ENCODE measurements around the gene DNAJC13.
A peak's percentile ranks its signal among the peaks of the same experiment; 100 is the strongest.
"Not testable (repeated sequence)": the region's sequence is repeated elsewhere in the genome, so short reads cannot be mapped to it uniquely, and the experiment has no call there.

The DNAJC13 gene, protein sequence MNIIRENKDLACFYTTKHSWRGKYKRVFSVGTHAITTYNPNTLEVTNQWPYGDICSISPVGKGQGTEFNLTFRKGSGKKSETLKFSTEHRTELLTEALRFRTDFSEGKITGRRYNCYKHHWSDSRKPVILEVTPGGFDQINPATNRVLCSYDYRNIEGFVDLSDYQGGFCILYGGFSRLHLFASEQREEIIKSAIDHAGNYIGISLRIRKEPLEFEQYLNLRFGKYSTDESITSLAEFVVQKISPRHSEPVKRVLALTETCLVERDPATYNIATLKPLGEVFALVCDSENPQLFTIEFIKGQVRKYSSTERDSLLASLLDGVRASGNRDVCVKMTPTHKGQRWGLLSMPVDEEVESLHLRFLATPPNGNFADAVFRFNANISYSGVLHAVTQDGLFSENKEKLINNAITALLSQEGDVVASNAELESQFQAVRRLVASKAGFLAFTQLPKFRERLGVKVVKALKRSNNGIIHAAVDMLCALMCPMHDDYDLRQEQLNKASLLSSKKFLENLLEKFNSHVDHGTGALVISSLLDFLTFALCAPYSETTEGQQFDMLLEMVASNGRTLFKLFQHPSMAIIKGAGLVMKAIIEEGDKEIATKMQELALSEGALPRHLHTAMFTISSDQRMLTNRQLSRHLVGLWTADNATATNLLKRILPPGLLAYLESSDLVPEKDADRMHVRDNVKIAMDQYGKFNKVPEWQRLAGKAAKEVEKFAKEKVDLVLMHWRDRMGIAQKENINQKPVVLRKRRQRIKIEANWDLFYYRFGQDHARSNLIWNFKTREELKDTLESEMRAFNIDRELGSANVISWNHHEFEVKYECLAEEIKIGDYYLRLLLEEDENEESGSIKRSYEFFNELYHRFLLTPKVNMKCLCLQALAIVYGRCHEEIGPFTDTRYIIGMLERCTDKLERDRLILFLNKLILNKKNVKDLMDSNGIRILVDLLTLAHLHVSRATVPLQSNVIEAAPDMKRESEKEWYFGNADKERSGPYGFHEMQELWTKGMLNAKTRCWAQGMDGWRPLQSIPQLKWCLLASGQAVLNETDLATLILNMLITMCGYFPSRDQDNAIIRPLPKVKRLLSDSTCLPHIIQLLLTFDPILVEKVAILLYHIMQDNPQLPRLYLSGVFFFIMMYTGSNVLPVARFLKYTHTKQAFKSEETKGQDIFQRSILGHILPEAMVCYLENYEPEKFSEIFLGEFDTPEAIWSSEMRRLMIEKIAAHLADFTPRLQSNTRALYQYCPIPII (N-terminal part only)

DNA sequence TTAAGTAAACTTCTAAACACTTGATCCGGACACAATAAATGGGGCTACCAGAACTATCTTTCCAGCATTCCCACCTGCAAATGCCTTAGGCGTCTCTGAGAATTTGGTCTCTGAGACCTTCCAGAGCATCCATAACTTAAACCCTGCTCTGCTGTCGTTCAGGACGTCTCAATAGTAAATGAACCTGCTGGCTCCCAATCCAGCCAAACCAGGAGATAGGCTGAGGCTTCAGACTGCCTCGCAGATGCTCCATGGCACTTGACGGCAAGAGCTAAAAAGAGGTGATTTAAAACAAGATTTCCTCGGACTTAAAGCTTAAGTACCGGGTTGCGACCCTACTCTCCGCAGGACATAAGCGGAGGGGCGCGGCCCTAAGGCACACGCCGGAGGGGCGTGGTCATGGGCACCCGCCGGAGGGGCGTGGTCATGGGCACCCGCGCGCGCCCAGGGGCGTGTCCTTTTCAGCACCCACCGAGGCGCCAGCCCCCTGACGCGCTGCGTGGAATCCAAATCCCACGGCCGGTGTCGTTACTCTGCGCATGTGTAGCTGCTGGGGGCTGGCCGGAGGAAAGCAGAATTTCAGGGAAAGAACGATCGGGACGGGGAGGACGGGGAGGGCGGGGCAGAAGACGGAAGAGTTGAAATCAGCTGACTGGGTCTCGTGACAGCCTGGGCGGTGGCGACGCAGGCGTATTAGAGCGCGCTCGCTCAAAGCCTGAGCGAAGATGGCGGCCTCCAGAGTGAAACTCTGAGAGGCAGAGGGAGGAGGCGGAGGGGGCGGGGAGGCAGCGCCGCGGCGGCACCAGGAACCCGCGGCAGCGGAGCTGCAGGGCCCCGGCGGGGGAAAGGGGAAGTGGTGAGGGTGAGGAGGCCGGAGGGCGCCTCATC, at the start of gene DNAJC13:
Gene DNAJC13, plus strand, starts transcription at position 696 of the 888 bp plus-strand sequence. CDS start 17,049 bp downstream, outside the sequence.
- ChIA-PET POLR2A (interaction anchor here (0.6 to 2.8 kb wide), 8 partner anchors 9 to 99 kb away, joined by 3 to 13 read pairs (median 3); no protein-coding TSS in a partner anchor), CTCF (interaction anchor here (0.8 kb wide), 1 partner anchor 185 kb away, joined by 4 read pairs; no protein-coding TSS in a partner anchor)
- peak; percentile 87 for DNase-seq (ENCODE audit: extremely low spot score)

DNA sequence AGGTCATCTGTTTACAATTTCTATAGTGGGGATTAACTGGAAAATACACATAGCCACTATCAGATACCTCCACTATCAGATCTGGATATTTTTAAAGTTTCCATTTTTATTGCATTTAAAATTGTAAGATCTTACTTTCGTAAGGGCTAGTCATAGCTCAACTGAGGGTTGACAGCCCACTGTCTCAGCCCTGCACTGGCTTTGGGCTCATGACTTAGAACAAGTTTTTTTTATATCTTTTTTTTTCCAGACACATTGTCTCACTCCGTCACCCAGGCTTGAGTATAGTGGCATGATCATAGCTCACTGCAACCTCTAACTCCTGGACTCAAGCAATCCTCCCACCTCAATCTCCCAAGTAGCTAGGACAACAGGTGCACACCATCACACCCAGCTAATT, 48.8 kb upstream of the DNAJC13 start:
- CTCF ChIA-PET, result no interaction called here
- DNase-seq (ENCODE audit: extremely low spot score), result no peak
- no peak for TF ChIP-seq ELF4 (IDR thresholded peaks at IDR 0.05)
- TF ChIP-seq LEF1 (IDR thresholded peaks at IDR 0.05; ENCODE audit: borderline replicate concordance), result no peak
- TF ChIP-seq ARNT (IDR thresholded peaks at IDR 0.05), result no peak
- no peak for TF ChIP-seq FOXM1 (IDR thresholded peaks at IDR 0.05; ENCODE audit: borderline replicate concordance)
- TF ChIP-seq SUZ12 (IDR thresholded peaks at IDR 0.05), result no peak
- no peak for TF ChIP-seq ZNF384 (IDR thresholded peaks at IDR 0.05)
- TF ChIP-seq TARDBP (IDR thresholded peaks at IDR 0.05), result no peak
- POLR2A ChIA-PET, result no interaction called here

More for the DNA sequence above, at the start of gene DNAJC13:
- no peak for TF ChIP-seq ELF4 (IDR thresholded peaks at IDR 0.05)
- no peak for TF ChIP-seq CTBP1 (IDR thresholded peaks at IDR 0.05; ENCODE audit: borderline replicate concordance)
- no peak for TF ChIP-seq NFRKB (IDR thresholded peaks at IDR 0.05)
- no peak for TF ChIP-seq FOXM1 (IDR thresholded peaks at IDR 0.05; ENCODE audit: borderline replicate concordance)
- no peak for TF ChIP-seq TARDBP (IDR thresholded peaks at IDR 0.05)
- no peak for TF ChIP-seq BHLHE40 (IDR thresholded peaks at IDR 0.05; ENCODE audit: borderline replicate concordance)
- no peak for TF ChIP-seq FOXK2 (IDR thresholded peaks at IDR 0.05)
- TF ChIP-seq SP1 (IDR thresholded peaks at IDR 0.05), result no peak
- TF ChIP-seq L3MBTL2 (conservative IDR thresholded peaks at IDR 0.05), result no peak; the same call in 1 of the 2 replicates
- TF ChIP-seq SUZ12 (IDR thresholded peaks at IDR 0.05), result no peak

DNA sequence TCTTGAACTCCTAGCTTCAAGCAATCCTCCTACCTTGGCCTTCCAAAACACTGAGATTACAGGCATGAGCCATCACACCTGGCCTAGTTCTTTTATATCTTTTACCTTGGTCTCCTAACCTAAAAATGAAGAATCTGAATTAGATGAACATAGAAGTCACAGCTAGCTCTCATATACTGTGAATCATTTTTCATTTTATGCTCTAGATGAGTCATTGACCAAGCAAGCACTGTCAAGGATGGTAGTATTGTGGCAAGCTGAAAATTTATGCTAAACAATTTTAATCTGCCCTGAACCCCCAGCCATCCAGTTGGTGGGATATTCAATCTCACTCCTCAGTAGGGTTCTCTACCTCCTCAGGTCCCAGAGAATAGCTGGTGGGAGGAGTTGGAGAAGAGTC, 48.3 kb upstream of the DNAJC13 start:
- DNase-seq (ENCODE audit: extremely low spot score), result no peak
- TF ChIP-seq ARNT (IDR thresholded peaks at IDR 0.05) (no peak), FOXK2 (IDR thresholded peaks at IDR 0.05) (no peak)
- ChIA-PET CTCF (no interaction called here), POLR2A (no interaction called here)

DNA sequence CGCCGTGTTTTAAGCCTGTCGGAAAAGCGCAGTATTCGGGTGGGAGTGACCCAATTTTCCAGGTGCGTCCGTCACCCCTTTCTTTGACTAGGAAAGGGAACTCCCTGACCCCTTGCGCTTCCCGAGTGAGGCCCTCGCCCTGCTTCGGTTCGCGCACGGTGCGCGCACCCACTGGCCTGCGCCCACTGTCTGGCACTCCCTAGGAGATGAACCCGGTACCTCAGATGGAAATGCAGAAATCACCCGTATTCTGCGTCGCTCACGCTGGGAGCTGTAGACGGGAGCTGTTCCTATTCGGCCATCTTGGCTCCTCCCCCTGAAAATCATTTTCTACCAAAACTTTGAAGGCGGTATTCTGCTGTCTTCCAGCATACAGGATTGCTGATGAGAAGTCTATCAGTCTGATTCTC, 40.4 kb upstream of the DNAJC13 start:
- CTCF ChIA-PET, result not testable (repeated sequence)

DNA sequence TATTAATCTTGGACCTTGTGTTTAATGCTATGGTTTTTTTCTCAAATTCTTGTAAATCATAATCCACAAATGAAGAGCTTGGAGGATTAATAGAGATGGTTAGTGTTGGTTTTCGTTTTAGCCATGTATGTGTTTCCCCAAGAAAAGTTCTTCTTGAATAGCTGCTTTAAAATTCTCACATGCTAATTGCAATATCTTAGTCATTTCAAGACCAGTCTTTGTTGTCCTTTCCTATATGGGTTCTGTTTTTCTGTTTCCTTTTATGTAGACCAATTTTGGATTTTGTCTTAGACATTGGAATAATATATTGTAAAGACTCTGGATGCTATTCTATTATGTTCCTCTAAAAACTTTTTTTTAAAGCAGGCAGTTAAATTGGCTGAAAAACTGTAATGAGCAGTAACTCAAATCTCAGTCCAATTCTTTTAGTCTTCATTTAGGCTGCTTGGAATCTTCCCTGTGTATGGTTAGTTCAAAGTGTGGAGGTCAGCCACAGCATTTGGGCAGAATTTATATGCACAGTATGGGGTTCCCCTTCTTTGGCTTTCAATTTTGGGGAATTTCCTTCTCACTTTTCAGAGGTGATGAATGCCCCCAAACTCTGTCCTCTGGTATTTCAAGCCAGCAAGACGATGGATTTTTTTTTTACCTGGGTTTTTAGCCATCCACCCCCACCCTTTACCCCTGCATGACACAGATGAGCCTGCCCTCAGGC, 39.1 kb upstream of the DNAJC13 start:
- ChIA-PET CTCF (no interaction called here), POLR2A (no interaction called here)
- no peak for DNase-seq (ENCODE audit: extremely low spot score)
- no peak for TF ChIP-seq FOXA1 (IDR thresholded peaks at IDR 0.05)
- TF ChIP-seq CTBP1 (IDR thresholded peaks at IDR 0.05; ENCODE audit: borderline replicate concordance), result no peak
- TF ChIP-seq FOXK2 (IDR thresholded peaks at IDR 0.05), result no peak
- TF ChIP-seq LEF1 (IDR thresholded peaks at IDR 0.05; ENCODE audit: borderline replicate concordance), result no peak
- TF ChIP-seq TARDBP (IDR thresholded peaks at IDR 0.05), result no peak

More for the DNA sequence above, 40.4 kb upstream of the DNAJC13 start:
- POLR2A ChIA-PET, result interaction anchor here (0.7 to 1.5 kb wide), 3 partner anchors 21 to 40 kb away, joined by 3 to 4 read pairs (median 3); partner anchors contain the start of gene DNAJC13
- peak; percentile 24 for DNase-seq (ENCODE audit: extremely low spot score)
- TF ChIP-seq L3MBTL2 (conservative IDR thresholded peaks at IDR 0.05), result peak; percentile 84

DNA sequence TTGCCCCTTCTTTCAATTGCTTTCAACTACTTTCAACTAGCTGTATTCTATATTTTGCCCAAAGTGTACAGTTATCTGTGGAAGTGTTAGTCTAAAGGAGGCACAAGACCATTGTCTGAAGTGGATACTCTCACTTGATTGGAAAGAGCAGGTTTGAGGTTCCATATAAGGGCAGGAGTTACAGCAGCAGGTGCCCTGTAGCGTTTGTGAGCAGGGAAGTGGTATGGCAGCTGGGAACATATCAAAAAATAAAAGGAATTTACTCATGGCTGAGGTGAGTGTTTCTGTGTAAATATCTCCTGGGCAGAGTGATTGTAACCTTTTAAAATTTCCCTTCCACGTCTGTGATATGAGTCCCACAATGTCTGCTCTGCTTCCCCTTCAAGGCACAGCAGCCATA, 38.5 kb upstream of the DNAJC13 start:
- no peak for DNase-seq (ENCODE audit: extremely low spot score)
- ChIA-PET CTCF (no interaction called here), POLR2A (no interaction called here)
- TF ChIP-seq FOXM1 (IDR thresholded peaks at IDR 0.05; ENCODE audit: borderline replicate concordance) (no peak), ARNT (IDR thresholded peaks at IDR 0.05) (no peak), L3MBTL2 (conservative IDR thresholded peaks at IDR 0.05) (no peak), ZNF384 (IDR thresholded peaks at IDR 0.05) (no peak), ELF4 (IDR thresholded peaks at IDR 0.05) (no peak), LEF1 (IDR thresholded peaks at IDR 0.05; ENCODE audit: borderline replicate concordance) (no peak), SUZ12 (IDR thresholded peaks at IDR 0.05) (no peak), TARDBP (IDR thresholded peaks at IDR 0.05) (no peak), HDGF (IDR thresholded peaks at IDR 0.05; ENCODE audit: borderline replicate concordance) (no peak), FOXK2 (IDR thresholded peaks at IDR 0.05) (no peak), BHLHE40 (IDR thresholded peaks at IDR 0.05; ENCODE audit: borderline replicate concordance) (no peak), SP1 (IDR thresholded peaks at IDR 0.05) (no peak), NFRKB (IDR thresholded peaks at IDR 0.05) (no peak), FOXA1 (IDR thresholded peaks at IDR 0.05) (no peak), CTBP1 (IDR thresholded peaks at IDR 0.05; ENCODE audit: borderline replicate concordance) (no peak)
- TF ChIP-seq, protein P1, sequence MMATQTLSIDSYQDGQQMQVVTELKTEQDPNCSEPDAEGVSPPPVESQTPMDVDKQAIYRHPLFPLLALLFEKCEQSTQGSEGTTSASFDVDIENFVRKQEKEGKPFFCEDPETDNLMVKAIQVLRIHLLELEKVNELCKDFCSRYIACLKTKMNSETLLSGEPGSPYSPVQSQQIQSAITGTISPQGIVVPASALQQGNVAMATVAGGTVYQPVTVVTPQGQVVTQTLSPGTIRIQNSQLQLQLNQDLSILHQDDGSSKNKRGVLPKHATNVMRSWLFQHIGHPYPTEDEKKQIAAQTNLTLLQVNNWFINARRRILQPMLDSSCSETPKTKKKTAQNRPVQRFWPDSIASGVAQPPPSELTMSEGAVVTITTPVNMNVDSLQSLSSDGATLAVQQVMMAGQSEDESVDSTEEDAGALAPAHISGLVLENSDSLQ (IDR thresholded peaks at IDR 0.05), result no peak

Measured in HEK293T (cell line).